GM04504 (cell line): ENCODE data around the gene NXT1.
A peak's percentile ranks its signal among the peaks of the same experiment; 100 is the strongest.

Experiments
- DNase-seq: peaks from one replicate; pipeline ENCODE4 v3.0.0-alpha.2; 2012; ENCODE audit warnings: low read depth

NXT1 gene

GRCh38 chr20:23361119-23361475, 10.5 kb downstream of the NXT1 start:
- DNase-seq: no peak

DNA sequence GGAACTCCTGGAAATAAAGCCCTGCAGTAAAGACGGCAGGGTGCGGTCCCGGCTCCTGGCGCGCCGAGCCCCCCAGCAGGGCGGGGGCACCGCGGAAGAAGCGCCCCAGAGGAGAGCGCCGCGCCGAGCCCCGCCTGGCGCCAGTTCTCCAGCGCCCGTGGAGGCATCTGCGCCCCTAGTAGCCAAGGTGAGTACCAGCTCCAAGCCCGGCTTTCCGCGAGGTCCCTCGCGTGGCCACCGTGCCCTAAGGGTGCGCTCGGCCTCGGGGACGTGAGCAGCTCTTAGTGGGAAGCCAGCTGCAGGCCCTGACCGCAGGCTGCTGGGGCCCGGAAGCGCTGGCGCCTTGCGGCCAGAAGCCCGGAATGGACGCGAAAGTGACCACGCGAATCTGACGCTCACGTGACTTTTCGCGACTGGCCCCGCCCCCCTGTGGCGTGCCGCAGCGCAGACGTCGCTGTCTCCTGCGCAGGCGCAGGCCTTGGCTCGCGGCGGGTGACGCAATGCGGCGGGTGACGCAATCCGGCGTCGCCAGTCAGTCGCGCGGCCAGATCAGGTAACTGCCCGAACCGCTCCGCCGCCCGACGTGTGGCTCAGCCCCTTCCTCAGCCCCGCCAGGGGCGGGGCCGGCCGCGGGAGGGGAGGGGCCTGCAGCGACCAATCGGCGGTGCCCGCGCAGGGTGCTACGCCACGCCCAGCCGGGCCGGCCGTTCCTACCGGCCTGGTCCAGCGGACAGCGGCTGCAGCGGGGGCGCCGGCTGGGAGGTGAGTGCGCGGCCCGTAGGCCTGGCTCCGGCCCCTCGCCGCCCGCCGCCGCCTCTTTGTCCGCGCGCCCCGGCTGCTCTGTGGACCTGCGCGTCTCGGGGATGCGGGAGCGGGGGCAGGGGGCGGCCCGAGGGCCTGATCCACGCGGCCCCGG, 11.1 kb downstream of the NXT1 start, which contains the start of gene GZF1:
Gene GZF1 (plus strand): TSS at position 707 of the 916 bp plus-strand sequence. CDS start 2,202 bp downstream, outside the sequence.
- peak; percentile 97 for DNase-seq

DNA sequence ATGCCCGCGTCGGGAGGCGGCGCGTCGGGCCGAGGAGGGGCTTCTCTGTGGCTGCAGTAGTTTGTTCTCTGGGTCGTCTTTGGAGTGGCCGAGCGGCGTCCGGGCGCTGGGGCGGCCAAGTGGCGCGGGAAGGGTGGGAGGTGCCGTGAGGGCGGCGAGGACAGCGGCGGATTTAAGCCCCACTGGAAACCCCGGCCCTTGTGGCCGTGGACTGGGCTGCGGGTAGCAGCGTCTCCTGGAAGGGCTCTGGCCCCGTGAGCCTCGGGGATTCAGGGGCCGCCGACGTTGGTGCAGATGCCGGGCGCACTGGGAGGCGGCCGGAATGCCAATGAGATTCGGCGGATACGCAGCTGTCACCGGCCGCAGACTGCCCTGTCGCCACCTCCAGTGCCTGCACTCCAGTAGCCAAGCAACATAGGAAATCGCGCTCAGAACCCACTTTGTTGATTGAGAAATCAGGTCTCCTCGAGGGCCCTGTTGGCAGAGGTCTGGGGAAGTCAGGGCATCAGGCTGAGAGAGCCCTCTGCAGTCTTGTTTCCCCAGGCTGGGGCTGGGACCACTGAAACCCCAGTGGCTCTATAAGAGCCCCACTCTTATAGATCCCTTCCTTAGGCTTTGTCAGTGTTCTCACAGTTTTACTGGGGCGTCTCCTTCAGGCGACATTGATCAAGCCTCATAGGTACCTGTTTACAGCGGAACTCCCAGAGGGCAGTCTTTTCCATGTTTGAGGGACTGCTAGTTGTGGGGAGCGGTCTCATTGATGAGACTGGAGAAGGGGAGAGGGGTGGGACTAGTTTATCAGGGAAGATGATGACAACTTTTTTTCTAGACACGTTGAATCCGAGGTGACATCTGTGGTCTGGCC, 12.0 kb downstream of the NXT1 start:
- DNase-seq: no peak

GRCh38 chr20:23363257-23363649, 12.7 kb downstream of the NXT1 start:
- no peak for DNase-seq

DNA sequence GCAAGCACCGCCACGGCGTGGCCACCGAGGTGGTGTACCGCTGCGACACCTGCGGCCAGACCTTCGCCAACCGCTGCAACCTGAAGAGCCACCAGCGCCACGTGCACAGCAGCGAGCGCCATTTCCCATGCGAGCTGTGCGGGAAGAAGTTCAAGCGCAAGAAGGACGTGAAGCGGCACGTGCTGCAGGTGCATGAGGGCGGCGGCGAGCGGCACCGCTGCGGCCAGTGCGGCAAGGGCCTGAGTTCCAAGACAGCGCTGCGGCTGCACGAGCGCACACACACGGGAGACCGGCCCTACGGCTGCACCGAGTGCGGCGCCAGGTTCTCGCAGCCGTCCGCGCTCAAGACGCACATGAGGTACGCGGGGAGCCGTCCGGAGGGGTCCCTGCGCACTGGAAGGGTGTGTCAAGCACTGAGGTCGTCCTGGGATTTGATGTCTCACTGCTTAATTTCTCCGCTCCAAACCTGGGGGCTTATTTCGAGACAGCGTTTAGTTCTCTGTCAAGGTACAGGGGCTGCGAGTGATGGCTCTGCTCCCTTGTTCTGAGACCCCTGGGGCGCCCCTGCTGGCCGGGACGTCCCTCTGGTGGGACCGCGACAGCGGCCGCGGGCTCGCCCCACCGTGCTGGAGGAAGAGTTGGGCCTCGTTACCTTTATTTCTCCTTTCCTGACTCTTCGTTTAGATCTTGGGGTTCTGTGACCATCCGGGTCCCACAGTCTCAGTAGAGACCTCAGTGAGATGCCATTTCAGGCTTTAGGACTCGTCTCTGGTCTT, 15.0 kb downstream of the NXT1 start:
- no peak for DNase-seq

DNA sequence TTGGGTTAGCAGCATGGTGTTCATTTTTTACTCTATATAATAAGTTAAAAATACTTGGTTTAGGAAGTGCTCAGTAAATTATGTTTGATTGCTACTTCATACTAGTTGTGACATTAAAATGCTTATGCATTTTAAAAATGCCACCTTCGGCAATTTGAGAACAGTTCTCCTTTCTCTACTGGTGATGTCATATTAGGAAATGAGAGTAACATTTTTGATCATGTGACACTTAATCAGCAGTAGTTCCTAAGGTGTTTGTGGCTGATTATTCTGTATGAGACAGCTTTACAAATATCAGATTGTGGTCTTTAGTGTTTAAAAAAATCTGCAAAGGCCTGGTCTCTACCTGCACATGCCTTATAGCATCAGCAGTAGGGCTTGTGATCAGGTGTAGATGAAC, 15.8 kb downstream of the NXT1 start:
- DNase-seq: no peak

DNA sequence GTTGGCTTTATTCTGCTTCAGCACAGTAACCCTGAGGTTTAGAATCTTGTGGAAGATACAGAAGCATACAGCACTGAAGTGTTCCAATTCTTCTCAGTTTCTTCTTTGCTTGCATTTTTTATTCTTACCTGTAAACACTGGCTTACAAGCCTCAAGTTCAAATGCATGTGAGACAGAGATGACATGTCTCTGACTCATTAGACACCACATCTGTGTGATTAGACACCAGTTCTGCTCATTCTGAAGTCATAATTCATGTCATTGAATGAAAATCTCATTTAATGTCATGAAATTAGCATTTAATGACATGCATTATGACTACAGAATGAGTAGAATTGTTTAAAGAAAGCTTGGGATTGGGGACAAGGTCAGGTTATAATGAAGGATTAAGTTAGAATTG, 17.2 kb downstream of the NXT1 start:
- no peak for DNase-seq

GRCh38 chr20:23368316-23369071, 17.9 kb downstream of the NXT1 start:
- no peak for DNase-seq

DNA sequence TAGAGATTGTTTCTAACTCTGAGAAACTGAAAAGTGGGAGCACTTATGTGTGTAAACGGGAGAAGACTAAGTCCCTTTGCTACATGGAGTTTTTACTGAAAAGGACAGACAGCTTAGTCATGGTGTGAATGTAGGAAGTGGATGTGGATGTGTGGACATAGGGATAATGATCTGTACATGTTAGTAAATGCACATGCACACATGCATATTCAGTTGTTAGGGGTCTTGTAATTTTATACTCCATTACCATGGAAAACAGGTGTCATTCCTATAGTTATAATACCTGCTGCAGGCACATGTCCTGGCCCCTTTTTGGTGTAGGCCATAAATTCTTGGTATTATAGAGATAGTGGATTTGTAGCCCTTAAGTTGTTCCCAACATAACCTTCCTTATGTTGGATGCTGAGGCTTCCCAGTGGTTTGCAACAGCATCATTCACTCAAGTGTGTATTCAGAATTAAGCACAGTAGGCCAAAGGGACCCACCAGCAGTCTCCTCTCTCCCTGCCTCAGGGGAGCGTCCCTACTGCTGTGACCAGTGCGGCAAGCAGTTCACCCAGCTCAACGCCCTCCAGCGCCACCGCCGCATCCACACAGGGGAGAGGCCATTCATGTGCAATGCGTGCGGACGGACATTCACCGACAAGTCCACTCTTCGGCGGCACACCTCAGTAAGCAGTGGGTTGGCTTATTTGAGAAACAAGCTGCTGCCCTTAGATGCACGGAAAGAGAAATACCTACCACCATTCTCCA, 18.7 kb downstream of the NXT1 start:
- no peak for DNase-seq

- DNase-seq: no peak
These were observed 19.7 kb downstream of the NXT1 start for GRCh38 chr20:23370274-23370673.

DNA sequence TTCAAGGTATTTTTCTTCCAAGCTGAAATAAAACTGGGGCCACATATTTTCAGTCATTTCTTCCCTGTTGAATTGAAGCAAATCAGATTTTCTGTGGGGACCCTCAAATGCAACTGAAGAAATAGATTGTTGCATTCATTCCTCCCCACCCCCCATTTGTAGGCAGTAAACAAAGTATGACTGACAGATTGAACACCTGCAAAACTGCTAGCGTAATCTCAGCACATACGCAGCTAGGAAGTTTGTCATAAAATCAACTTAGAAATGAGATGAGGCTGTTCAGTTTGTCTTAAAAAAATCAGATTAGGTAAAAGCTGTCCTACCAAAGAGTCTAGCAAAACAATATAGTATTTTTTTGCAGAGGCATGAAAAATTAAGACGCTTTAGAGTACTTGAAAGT, 20.3 kb downstream of the NXT1 start:
- DNase-seq: no peak

GRCh38 chr20:23371496-23371895, 20.9 kb downstream of the NXT1 start:
- DNase-seq: no peak

GRCh38 chr20:23374441-23374840, 23.9 kb downstream of the NXT1 start:
- no peak for DNase-seq

GRCh38 chr20:23375827-23376226, 25.2 kb downstream of the NXT1 start:
- no peak for DNase-seq

- DNase-seq: no peak
These were observed 29.2 kb downstream of the NXT1 start for GRCh38 chr20:23379772-23380171.

DNA sequence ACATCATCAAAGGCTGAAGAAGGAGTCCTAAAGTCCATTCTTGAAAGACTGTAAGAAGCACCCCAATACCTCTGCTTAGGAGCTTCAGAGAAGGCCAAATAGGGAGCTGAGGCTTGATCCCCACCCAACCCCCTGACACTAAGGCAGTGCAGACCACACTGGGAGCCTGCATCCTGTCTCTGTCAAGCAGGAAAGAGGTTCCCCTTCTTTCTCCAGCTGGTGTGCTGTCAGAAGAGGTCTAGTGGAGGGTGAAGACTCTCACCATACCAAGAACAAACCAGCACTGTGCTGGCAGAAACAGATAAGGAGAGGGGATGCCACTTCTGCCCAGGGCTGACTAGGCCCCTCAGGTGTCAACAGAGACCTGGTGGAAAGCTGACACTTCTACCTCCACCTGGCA, 31.3 kb downstream of the NXT1 start:
- DNase-seq: no peak

GRCh38 chr20:23386304-23387117, 35.9 kb downstream of the NXT1 start:
- DNase-seq: no peak

- no peak for DNase-seq
These were observed 36.5 kb downstream of the NXT1 start for GRCh38 chr20:23387118-23387443.

- DNase-seq: no peak
These were observed 39.6 kb downstream of the NXT1 start for GRCh38 chr20:23390091-23390774.
